ENCODE results near the gene GMCL1. TPM values are rescaled to one million over a fixed set of nuclear protein-coding genes. Genes with fewer than 3 reads are reported as not detected.

GMCL1 gene
- total and polyA plus RNA-seq, 2 donors from 2014 or later, result 6.3 to 14.0 TPM

DNA sequence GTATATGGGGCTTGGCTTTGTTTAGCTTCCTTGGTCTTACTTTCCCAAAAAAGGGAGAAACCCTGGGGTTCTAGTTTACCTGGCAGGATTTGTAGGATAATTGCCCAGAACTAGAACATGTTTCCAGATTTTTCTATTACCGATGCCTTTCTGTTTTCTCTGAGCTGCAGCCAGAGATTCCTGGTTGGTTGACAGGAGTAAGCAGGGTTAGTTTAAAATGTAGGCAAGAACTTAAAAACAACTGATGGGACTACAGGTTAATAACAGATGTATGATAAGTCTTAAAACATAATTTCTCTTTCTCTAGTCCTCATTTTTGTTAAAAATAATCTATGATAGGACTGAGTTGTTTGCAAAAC lies 38.9 kb upstream of the GMCL1 start:
- H3K4me1 ChIP-seq (ENCODE audit: control insufficient read depth in 2 of 3, insufficient read depth in 2 of 3, low read depth in 1 of 3, low read length in 3 of 3), result peaks cover 7 to 38% (median 11%) of the 10 kb centered on the region in 3 donors
- H3K9me3 ChIP-seq (ENCODE audit: control insufficient read depth in 2 of 3, insufficient read depth in 1 of 3, low read length in 3 of 3), result no peaks in the 10 kb centered on the region
- peak overlapping the region; percentile 71 to 85 for H3K27ac ChIP-seq (ENCODE audit: low read depth in 2 of 2, low read length in 2 of 2)
- H3K27me3 ChIP-seq (ENCODE audit: control insufficient read depth, insufficient read depth, low read length), result no peaks in the 10 kb centered on the region
- TF ChIP-seq, protein P1, sequence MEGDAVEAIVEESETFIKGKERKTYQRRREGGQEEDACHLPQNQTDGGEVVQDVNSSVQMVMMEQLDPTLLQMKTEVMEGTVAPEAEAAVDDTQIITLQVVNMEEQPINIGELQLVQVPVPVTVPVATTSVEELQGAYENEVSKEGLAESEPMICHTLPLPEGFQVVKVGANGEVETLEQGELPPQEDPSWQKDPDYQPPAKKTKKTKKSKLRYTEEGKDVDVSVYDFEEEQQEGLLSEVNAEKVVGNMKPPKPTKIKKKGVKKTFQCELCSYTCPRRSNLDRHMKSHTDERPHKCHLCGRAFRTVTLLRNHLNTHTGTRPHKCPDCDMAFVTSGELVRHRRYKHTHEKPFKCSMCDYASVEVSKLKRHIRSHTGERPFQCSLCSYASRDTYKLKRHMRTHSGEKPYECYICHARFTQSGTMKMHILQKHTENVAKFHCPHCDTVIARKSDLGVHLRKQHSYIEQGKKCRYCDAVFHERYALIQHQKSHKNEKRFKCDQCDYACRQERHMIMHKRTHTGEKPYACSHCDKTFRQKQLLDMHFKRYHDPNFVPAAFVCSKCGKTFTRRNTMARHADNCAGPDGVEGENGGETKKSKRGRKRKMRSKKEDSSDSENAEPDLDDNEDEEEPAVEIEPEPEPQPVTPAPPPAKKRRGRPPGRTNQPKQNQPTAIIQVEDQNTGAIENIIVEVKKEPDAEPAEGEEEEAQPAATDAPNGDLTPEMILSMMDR (IDR thresholded peaks at IDR 0.05; ENCODE audit: borderline replicate concordance, extremely low read depth, insufficient read depth), result no peak
- H3K9ac ChIP-seq (ENCODE audit: low read length in 3 of 3), result peak overlapping the region in 1 of 3 donors; percentile 54
- intact Hi-C loops (cut with DNase I), result no loop called here
- H3K36me3 ChIP-seq (ENCODE audit: control insufficient read depth in 2 of 3, insufficient read depth in 3 of 3, low read length in 3 of 3), result peaks cover 0 to 8% (median 3%) of the 10 kb centered on the region in 3 donors
- DNase-seq (no peak), FAIRE-seq (no peak)
- H3K4me3 ChIP-seq (ENCODE audit: low read length in 3 of 3), result peak overlapping the region in 1 of 3 donors; percentile 15

DNA sequence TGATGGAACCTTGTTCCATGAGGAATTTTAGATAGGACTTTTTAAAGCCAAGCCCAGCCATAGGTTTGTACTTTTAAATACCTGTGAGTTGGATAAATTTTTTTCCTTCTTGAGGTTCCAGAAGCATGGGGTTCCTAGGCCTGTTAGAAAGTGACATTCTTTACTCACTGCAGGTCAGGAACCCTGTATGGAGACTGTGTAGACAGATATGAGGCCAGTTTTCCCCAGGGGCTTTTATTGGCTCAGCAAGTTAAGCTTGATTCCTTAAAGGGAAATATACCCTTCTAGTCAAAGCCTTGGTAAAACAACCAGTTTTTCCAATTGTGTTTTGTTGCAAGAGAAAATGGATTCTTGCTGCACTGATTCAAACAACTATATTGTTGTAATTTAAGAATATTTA lies 38.4 kb upstream of the GMCL1 start:
- DNase-seq (peak in 2 of 5 donors; percentile 2 to 60), FAIRE-seq (no peak)
- peak overlapping the region in 1 of 3 donors; percentile 15 for H3K4me3 ChIP-seq (ENCODE audit: low read length in 3 of 3)
- TF ChIP-seq, protein P1 (IDR thresholded peaks at IDR 0.05; ENCODE audit: borderline replicate concordance, extremely low read depth, insufficient read depth), result no peak
- peaks cover 5 to 38% (median 11%) of the 10 kb centered on the region in 3 donors for H3K4me1 ChIP-seq (ENCODE audit: control insufficient read depth in 2 of 3, insufficient read depth in 2 of 3, low read depth in 1 of 3, low read length in 3 of 3)
- H3K27ac ChIP-seq (ENCODE audit: low read depth in 2 of 2, low read length in 2 of 2), result peak overlapping the region; percentile 54 to 85
- intact Hi-C loops (cut with DNase I), result no loop called here
- no peaks in the 10 kb centered on the region for H3K27me3 ChIP-seq (ENCODE audit: control insufficient read depth, insufficient read depth, low read length)
- H3K36me3 ChIP-seq (ENCODE audit: control insufficient read depth in 2 of 3, insufficient read depth in 3 of 3, low read length in 3 of 3), result peaks cover 0 to 5% (median 2%) of the 10 kb centered on the region in 3 donors
- peak overlapping the region in 1 of 3 donors; percentile 54 for H3K9ac ChIP-seq (ENCODE audit: low read length in 3 of 3)
- H3K9me3 ChIP-seq (ENCODE audit: control insufficient read depth in 2 of 3, insufficient read depth in 1 of 3, low read length in 3 of 3), result no peaks in the 10 kb centered on the region

DNA sequence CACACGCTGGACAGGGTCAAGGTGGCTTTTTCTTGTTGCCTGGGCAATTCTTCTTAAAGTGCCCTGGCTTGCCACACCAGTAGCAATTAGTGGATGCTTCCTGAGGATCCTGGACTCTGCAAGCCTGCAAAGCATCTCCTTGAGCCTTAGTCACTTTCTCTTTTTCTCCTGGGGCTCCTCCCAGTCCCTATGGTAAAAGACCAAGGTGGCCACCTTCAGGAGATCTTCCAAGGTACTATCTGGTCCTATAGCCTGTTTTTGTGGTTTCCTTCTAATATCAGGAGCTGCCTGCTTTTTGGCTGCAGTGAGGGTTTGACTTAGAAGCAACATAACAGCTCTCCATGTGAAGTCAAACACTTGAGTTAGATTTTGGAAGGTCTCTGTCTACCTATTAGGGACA lies 33.3 kb upstream of the GMCL1 start:
- Histone ChIP-seq H3K4me3 (ENCODE audit: low read length in 3 of 3) (no peak overlapping the region), H3K4me1 (ENCODE audit: control insufficient read depth in 2 of 3, insufficient read depth in 2 of 3, low read depth in 1 of 3, low read length in 3 of 3) (peaks cover 9 to 34% (median 20%) of the 10 kb centered on the region in 3 donors), H3K36me3 (ENCODE audit: control insufficient read depth in 2 of 3, insufficient read depth in 3 of 3, low read length in 3 of 3) (no peaks in the 10 kb centered on the region), H3K9ac (ENCODE audit: low read length in 3 of 3) (no peak overlapping the region), H3K27me3 (ENCODE audit: control insufficient read depth, insufficient read depth, low read length) (no peaks in the 10 kb centered on the region), H3K9me3 (ENCODE audit: control insufficient read depth in 2 of 3, insufficient read depth in 1 of 3, low read length in 3 of 3) (no peaks in the 10 kb centered on the region), H3K27ac (ENCODE audit: low read depth in 2 of 2, low read length in 2 of 2) (no peak overlapping the region)
- peak in 1 of 5 donors; percentile 1 for DNase-seq
- TF ChIP-seq, protein P1 (IDR thresholded peaks at IDR 0.05; ENCODE audit: borderline replicate concordance, extremely low read depth, insufficient read depth), result no peak
- no peak for FAIRE-seq
- intact Hi-C loops (cut with DNase I), result no loop called here

DNA sequence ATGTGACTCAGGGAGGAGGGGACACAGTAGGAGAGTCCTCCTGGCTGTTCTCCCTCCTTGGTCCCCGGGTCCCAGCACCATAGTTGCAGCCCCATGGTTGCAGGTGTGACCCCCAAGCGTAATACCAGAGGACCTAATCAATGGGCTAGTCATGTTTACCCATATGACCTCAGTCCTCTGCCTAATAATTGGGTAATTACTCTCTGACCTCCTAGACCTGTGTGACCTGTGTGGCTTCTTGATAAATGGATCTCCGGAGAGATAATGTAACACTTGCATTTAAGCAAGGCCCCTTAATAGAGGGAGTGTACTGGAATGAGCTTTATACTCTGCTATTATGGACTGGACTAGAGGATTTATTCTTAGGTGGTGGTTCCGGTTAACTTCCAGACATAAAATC lies 32.2 kb upstream of the GMCL1 start:
- Histone ChIP-seq H3K9ac (ENCODE audit: low read length in 3 of 3) (peak overlapping the region in 1 of 3 donors; percentile 63), H3K4me1 (ENCODE audit: control insufficient read depth in 2 of 3, insufficient read depth in 2 of 3, low read depth in 1 of 3, low read length in 3 of 3) (peaks cover 9 to 25% (median 20%) of the 10 kb centered on the region in 3 donors), H3K9me3 (ENCODE audit: control insufficient read depth in 2 of 3, insufficient read depth in 1 of 3, low read length in 3 of 3) (no peaks in the 10 kb centered on the region), H3K36me3 (ENCODE audit: control insufficient read depth in 2 of 3, insufficient read depth in 3 of 3, low read length in 3 of 3) (no peaks in the 10 kb centered on the region), H3K27ac (ENCODE audit: low read depth in 2 of 2, low read length in 2 of 2) (peak overlapping the region in 1 of 2 donors; percentile 92), H3K4me3 (ENCODE audit: low read length in 3 of 3) (peak overlapping the region in 1 of 3 donors; percentile 80), H3K27me3 (ENCODE audit: control insufficient read depth, insufficient read depth, low read length) (no peaks in the 10 kb centered on the region)
- DNase-seq (peak in 1 of 5 donors; percentile 8), FAIRE-seq (no peak)
- TF ChIP-seq, protein P1 (IDR thresholded peaks at IDR 0.05; ENCODE audit: borderline replicate concordance, extremely low read depth, insufficient read depth), result no peak
- intact Hi-C loops (cut with DNase I), result no loop called here
